Keratinocyte (primary cell): ENCODE measurements around the gene DKC1. TPM values are rescaled to one million over a fixed set of nuclear protein-coding genes. Genes with fewer than 3 reads are reported as not detected.

Experiments used
- DNase-seq: peaks from one replicate; pipeline ENCODE4 v3.0.0-alpha.2; 2011; ENCODE audit warnings: low read depth, missing footprints, low spot score
- FAIRE-seq: peaks from 2 replicates; lab custom pipeline; 2011; peaks lifted over from hg19 to GRCh38; lab: Jason Lieb, UNC
- H2AFZ ChIP-seq: 2 replicates; pipeline ENCODE4 v1.6.0; 2012; ENCODE audit warnings: low read length, control low read depth, inconsistent platforms; ENCODE audit not compliant: control insufficient read depth
- H3K27ac ChIP-seq: 2 replicates; pipeline ENCODE4 v1.5.1; 2011; ENCODE audit warnings: low read length; ENCODE audit not compliant: control insufficient read depth, insufficient read depth
- H3K27me3 ChIP-seq: 3 replicates; pipeline ENCODE4 v1.6.0; 2011; ENCODE audit warnings: low read length; ENCODE audit not compliant: control insufficient read depth, insufficient read depth; ENCODE audit errors: extremely low read depth
- H3K36me3 ChIP-seq, 2 experiments: 2 replicates in 1 of 2; 3 replicates in 1 of 2; pipeline ENCODE4 v1.5.1; 2011; ENCODE audit warnings: low read length in 2 of 2, mild to moderate bottlenecking in 1 of 2; ENCODE audit not compliant: control insufficient read depth in 2 of 2, insufficient read depth in 2 of 2; ENCODE audit errors: extremely low read depth in 1 of 2
- H3K4me1 ChIP-seq: 3 replicates; pipeline ENCODE4 v1.5.1; 2011; ENCODE audit warnings: low read length; ENCODE audit not compliant: control insufficient read depth, insufficient read depth; ENCODE audit errors: extremely low read depth
- H3K4me2 ChIP-seq: 3 replicates; pipeline ENCODE4 v1.6.0; 2011; ENCODE audit warnings: low read depth, low read length; ENCODE audit not compliant: control insufficient read depth, insufficient read depth; ENCODE audit errors: extremely low read depth
- H3K4me3 ChIP-seq, 3 experiments: fragments of 200-600 bp in 1 of 3; sonication (generic) in 1 of 3; 2 replicates in 2 of 3; 3 replicates in 1 of 3; pipeline ENCODE4 v1.5.1; 2011 to 2016; ENCODE audit warnings: low read length in 3 of 3, mild to moderate bottlenecking in 3 of 3, control low read depth in 2 of 3, inconsistent platforms in 1 of 3, low read depth in 1 of 3, mixed read lengths in 1 of 3, mixed run types in 1 of 3, moderate library complexity in 1 of 3; ENCODE audit not compliant: control insufficient read depth in 2 of 3, insufficient read depth in 2 of 3; ENCODE audit errors: extremely low read depth in 1 of 3
- H3K79me2 ChIP-seq: 2 replicates; pipeline ENCODE4 v1.6.0; 2012; ENCODE audit warnings: low read length; ENCODE audit not compliant: control insufficient read depth, insufficient read depth
- H3K9ac ChIP-seq: 3 replicates; pipeline ENCODE4 v1.6.0; 2011; ENCODE audit warnings: low read length; ENCODE audit not compliant: control insufficient read depth, insufficient read depth; ENCODE audit errors: extremely low read depth
- H3K9me1 ChIP-seq: 3 replicates; pipeline ENCODE4 v1.6.0; 2011; ENCODE audit warnings: low read length; ENCODE audit not compliant: control insufficient read depth, insufficient read depth; ENCODE audit errors: extremely low read depth
- H3K9me3 ChIP-seq: 2 replicates; pipeline ENCODE4 v1.5.1; 2012; ENCODE audit warnings: low read depth, low read length; ENCODE audit not compliant: control insufficient read depth
- H4K20me1 ChIP-seq: 3 replicates; pipeline ENCODE4 v1.6.0; 2011; ENCODE audit warnings: low read length; ENCODE audit not compliant: control insufficient read depth, insufficient read depth; ENCODE audit errors: extremely low read depth
- EZH2 ChIP-seq: IDR thresholded peaks from one replicate; pipeline ENCODE4 v1.6.1; 2012; ENCODE audit warnings: inconsistent platforms, mild to moderate bottlenecking, low read length, moderate library complexity
- dilution Hi-C: fragments of 300-500 bp; cut with MboI; formaldehyde crosslinking; loops from one replicate; pipeline ENCODE4 v1.7.0; 2020; ENCODE audit warnings: low sequenced_read_pairs; ENCODE audit not compliant: extremely low pct_ligation_motif_present
- polyA plus RNA-seq, 5 experiments: library from polyadenylated mRNA; depleted of rRNA in 3 of 5; stranded (reverse) in 3 of 5; stranded (forward) in 1 of 5; unstranded in 1 of 5; fragments of >200 nt; gene quantifications; 1 replicate in 1 of 5; 2 replicates in 3 of 5; 3 replicates in 1 of 5; pipeline versions ENCODE4 v1.2.1 to v1.2.3, GENCODE V29; 2011 to 2012; ENCODE audit warnings: missing spikeins in 2 of 5, low read depth in 1 of 5, low replicate concordance in 1 of 5
- TF ChIP-seq, protein P1 (sequence below), 3 experiments: IDR thresholded peaks in 1 of 3; conservative IDR thresholded peaks in 1 of 3; optimal IDR thresholded peaks in 1 of 3; 2 replicates in 2 of 3; 3 replicates in 1 of 3; pipeline versions ENCODE3 to v1.5.1; 2011; ENCODE audit warnings: low read length in 3 of 3, mild to moderate bottlenecking in 3 of 3, moderate library complexity in 2 of 3, control low read depth in 1 of 3, inconsistent platforms in 1 of 3; ENCODE audit not compliant: insufficient read depth in 2 of 3; ENCODE audit errors: extremely low read depth in 1 of 3

DKC1 gene
- polyA plus RNA-seq, 1 donor (not counting 4 experiments of a cell fraction or from before 2014, with no cell fraction given) = 80.7 TPM

DNA sequence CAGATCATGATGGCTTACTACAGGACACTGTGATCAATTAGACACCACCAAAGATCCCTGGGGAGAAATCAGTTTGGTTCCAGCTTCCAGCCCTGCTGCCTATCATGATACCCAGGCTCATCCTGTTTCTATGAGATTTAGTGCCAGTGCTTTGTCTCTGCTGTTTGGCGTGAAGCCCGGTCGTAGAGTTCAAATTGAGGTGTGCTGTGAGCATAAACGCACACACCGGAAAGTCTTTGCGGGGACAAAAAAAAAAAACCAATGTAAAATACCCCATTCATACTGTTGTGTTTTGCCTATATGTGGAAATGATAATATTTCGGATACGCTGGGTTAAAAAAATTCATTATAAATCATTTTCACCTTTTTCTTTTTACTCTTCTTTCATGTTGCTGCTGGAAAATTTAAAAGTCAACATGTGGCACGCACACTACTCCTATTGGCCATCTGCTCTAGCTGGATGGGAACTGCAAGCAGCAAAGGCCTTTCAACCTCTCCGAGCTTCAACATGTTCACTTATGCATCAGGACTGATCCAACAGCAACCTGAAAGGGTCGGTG, 607 bp upstream of the DKC1 start:
- TF ChIP-seq, protein P1, sequence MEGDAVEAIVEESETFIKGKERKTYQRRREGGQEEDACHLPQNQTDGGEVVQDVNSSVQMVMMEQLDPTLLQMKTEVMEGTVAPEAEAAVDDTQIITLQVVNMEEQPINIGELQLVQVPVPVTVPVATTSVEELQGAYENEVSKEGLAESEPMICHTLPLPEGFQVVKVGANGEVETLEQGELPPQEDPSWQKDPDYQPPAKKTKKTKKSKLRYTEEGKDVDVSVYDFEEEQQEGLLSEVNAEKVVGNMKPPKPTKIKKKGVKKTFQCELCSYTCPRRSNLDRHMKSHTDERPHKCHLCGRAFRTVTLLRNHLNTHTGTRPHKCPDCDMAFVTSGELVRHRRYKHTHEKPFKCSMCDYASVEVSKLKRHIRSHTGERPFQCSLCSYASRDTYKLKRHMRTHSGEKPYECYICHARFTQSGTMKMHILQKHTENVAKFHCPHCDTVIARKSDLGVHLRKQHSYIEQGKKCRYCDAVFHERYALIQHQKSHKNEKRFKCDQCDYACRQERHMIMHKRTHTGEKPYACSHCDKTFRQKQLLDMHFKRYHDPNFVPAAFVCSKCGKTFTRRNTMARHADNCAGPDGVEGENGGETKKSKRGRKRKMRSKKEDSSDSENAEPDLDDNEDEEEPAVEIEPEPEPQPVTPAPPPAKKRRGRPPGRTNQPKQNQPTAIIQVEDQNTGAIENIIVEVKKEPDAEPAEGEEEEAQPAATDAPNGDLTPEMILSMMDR (optimal IDR thresholded peaks at IDR 0.05 in 1 of 3, IDR thresholded peaks at IDR 0.05 in 1 of 3, conservative IDR thresholded peaks at IDR 0.05 in 1 of 3; ENCODE audit: extremely low read depth in 1 of 3, insufficient read depth in 2 of 3, low read length in 3 of 3) = no peak
- no peak for TF ChIP-seq EZH2
- H3K4me1 ChIP-seq = peaks cover 7% of the 10 kb centered on the region

GRCh38 chrX:154774622-154775021, 12.0 kb downstream of the DKC1 start:
- no peak overlapping the region for H3K27ac ChIP-seq
- no peak overlapping the region for H3K4me3 ChIP-seq
- H3K9ac ChIP-seq = no peak overlapping the region
- peaks cover 4% of the 10 kb centered on the region for H3K79me2 ChIP-seq
- H3K4me1 ChIP-seq = no peaks in the 10 kb centered on the region
- peaks cover 3% of the 10 kb centered on the region for H4K20me1 ChIP-seq
- H3K9me1 ChIP-seq = no peaks in the 10 kb centered on the region
- TF ChIP-seq EZH2 = no peak
- TF ChIP-seq, protein P1 (optimal IDR thresholded peaks at IDR 0.05 in 1 of 3, IDR thresholded peaks at IDR 0.05 in 1 of 3, conservative IDR thresholded peaks at IDR 0.05 in 1 of 3; ENCODE audit: extremely low read depth in 1 of 3, insufficient read depth in 2 of 3, low read length in 3 of 3) = no peak
- FAIRE-seq (no peak), DNase-seq (no peak)
- dilution Hi-C loops = no loop called here
- no peaks in the 10 kb centered on the region for H3K27me3 ChIP-seq
- H3K36me3 ChIP-seq = peaks cover 17 to 19% of the 10 kb centered on the region in 2 experiments
- H3K9me3 ChIP-seq = no peaks in the 10 kb centered on the region
- no peak overlapping the region for H3K4me2 ChIP-seq
- no peak overlapping the region for H2AFZ ChIP-seq

More for the DNA sequence above, 607 bp upstream of the DKC1 start:
- H3K27me3 ChIP-seq = no peaks in the 10 kb centered on the region
- H4K20me1 ChIP-seq = no peaks in the 10 kb centered on the region
- DNase-seq (no peak), FAIRE-seq (no peak)
- peak overlapping the region; percentile 70 for H2AFZ ChIP-seq
- dilution Hi-C loops = no loop called here
- H3K9me3 ChIP-seq = no peaks in the 10 kb centered on the region
- peaks cover 39% of the 10 kb centered on the region for H3K79me2 ChIP-seq
- peak overlapping the region; percentile 76 for H3K4me2 ChIP-seq
- no peaks in the 10 kb centered on the region for H3K9me1 ChIP-seq
- H3K4me3 ChIP-seq = peak overlapping the region; percentile 62 to 65 (median 62)
- peak overlapping the region; percentile 93 for H3K9ac ChIP-seq
- peak overlapping the region; percentile 66 for H3K27ac ChIP-seq
- peaks cover 8 to 9% of the 10 kb centered on the region in 2 experiments for H3K36me3 ChIP-seq
